HL-60 (cell line): Measurements from ENCODE around the gene TSPEAR.

Experiments
- CTCF ChIP-seq: IDR thresholded peaks from one replicate; pipeline ENCODE4 v1.5.1; 2011; ENCODE audit warnings: low read length, control low read depth, inconsistent platforms; ENCODE audit not compliant: insufficient read depth
- POLR2AphosphoS5 ChIP-seq: IDR thresholded peaks from 2 replicates; pipeline ENCODE4 v1.6.1; 2012; ENCODE audit warnings: low read depth
- REST ChIP-seq: IDR thresholded peaks from 2 replicates; pipeline ENCODE4 v1.6.1; 2012; ENCODE audit warnings: low read depth; ENCODE audit not compliant: insufficient replicate concordance

GRCh38 chr21:44735821-44736220 is 24.4 kb upstream of the TSPEAR start:
- TF ChIP-seq CTCF (no peak), REST (no peak), POLR2AphosphoS5 (no peak)
